ENCODE measurements around the gene CYP4F12.

CYP4F12 gene

DNA sequence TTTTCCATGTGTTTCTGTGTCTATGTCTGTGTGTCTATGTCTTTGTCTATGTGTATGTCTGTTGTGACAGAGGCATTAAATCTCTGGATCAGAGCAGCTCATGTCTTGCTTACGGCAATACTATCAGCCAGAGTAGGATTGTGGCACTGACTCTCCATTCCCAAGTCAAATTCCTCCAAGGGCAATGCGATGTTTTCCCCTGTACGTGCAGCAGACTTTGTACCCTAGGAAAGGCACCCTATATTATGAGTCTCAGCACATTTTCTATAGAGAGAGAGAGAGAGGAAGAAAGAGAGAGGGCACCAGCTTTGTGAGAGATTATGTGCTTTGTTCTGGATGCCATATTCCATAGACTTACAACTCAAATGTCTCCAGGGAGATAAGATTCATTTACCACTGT, 21.1 kb upstream of the CYP4F12 start:
- no peak overlapping the region for H3K4me3 ChIP-seq (ENCODE audit: low read depth, low read length)
- TF ChIP-seq CTCF (IDR thresholded peaks at IDR 0.05; ENCODE audit: low read depth, low read length): no peak

DNA sequence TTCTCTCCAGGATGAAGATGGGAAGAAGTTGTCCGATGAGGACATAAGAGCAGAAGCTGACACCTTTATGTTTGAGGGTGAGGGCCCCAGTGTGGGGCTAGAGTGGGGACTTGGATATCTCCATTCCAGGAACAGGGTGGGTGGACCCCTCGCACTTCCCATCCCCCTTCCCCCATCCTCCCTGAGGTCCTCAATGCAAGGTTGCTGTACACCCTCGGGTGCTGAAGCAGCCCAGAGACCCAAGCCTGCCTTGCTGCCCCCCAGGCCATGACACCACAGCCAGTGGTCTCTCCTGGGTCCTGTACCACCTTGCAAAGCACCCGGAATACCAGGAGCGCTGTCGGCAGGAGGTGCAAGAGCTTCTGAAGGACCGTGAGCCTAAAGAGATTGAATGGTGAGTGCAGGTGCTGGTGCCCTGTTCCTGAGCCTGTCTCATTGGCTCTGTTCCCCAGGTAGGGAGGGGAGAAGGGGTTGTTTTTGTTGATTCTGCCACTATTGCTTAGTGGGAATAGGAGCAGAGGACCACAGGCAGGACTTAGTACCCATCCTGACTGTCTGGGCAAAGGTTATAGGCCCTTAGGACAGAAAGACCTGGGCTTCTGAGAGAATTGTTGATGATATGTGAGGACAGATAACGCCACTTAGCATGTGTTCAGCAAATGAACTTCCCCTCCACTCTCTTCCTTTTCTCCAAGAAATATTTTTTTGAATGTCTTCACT, 20.2 kb upstream of the CYP4F12 start:
- TF ChIP-seq CTCF (IDR thresholded peaks at IDR 0.05; ENCODE audit: low read depth, low read length): no peak
- H3K4me3 ChIP-seq (ENCODE audit: low read depth, low read length): no peak overlapping the region

DNA sequence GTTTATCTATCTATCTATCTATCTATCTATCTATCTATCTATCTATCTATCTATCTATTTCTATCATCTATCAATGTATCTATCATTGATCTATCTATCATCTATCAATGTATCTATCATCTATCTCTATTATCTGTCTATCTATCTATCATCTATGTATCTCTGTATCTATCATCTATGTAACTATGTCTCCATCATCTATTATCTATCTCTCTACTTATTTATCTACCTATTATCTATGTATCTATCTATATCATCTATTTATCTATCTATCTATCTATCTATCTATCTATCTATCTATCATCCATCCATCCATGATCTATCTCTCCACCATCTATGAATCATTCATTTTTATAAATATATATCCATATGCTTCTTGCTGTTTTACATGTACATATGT, 16.4 kb upstream of the CYP4F12 start:
- no peak overlapping the region for H3K4me3 ChIP-seq (ENCODE audit: low read depth, low read length)
- no peak for TF ChIP-seq CTCF (IDR thresholded peaks at IDR 0.05; ENCODE audit: low read depth, low read length)

GRCh38 chr19:15663247-15663646, 9.6 kb upstream of the CYP4F12 start:
- no peak overlapping the region for H3K4me3 ChIP-seq (ENCODE audit: low read depth, low read length)
- TF ChIP-seq CTCF (IDR thresholded peaks at IDR 0.05; ENCODE audit: low read depth, low read length): no peak

DNA sequence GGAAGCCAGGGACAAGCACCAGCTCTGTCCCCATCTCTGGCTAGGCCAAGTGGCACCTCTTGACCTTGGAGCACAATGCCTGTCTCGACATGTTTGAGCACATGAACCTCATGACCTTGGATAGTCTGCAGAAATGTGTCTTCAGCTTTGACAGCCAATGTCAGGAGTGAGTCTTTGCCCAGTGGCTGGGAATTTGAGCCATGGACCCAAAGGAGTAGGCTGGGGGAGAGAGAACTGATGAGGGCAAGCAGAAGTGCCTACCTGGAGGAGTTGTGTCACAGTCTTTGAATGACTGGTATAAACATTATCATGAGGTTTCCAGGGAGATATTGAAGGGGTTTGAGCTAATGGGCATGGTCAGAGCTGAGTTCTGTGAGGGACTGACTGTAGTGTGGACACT, 6.7 kb upstream of the CYP4F12 start:
- no peak overlapping the region for H3K4me3 ChIP-seq (ENCODE audit: low read depth, low read length)
- no peak for TF ChIP-seq CTCF (IDR thresholded peaks at IDR 0.05; ENCODE audit: low read depth, low read length)

DNA sequence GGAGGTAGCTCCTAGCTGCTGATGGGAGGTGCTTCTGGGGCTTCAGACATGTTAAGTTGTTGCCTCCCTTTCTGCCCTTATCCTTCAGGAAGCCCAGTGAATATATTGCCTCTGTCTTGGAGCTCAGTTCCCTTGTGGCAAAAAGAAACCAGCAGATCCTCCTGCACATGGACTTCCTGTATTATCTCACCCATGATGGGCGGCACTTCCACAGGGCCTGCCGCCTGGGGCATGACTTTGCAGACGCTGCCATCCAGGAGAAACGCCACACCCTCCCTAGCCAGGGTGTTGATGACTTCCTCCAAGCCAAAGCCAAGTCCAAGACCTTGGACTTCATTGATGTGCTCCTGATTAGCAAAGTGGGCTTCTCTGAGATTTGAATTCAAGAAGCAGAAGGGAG, 6.0 kb upstream of the CYP4F12 start:
- no peak overlapping the region for H3K4me3 ChIP-seq (ENCODE audit: low read depth, low read length)
- TF ChIP-seq CTCF (IDR thresholded peaks at IDR 0.05; ENCODE audit: low read depth, low read length): no peak

GRCh38 chr19:15669440-15669839, 3.4 kb upstream of the CYP4F12 start:
- no peak for TF ChIP-seq CTCF (IDR thresholded peaks at IDR 0.05; ENCODE audit: low read depth, low read length)
- H3K4me3 ChIP-seq (ENCODE audit: low read depth, low read length): no peak overlapping the region
